KOPT-K1 (cell line): ENCODE measurements around the gene SNAPC4.

Source experiments
- H3K27ac ChIP-seq: fragments of 200-600 bp; sonication (generic); 2 replicates; pipeline ENCODE4 v1.5.1; 2016; ENCODE audit warnings: antibody characterized with exemption, mild to moderate bottlenecking, low read depth, low read length; ENCODE audit not compliant: poor library complexity, severe bottlenecking
- H3K36me3 ChIP-seq: fragments of 200-600 bp; sonication (generic); 2 replicates; pipeline ENCODE4 v1.5.1; 2017; ENCODE audit warnings: antibody characterized with exemption, mild to moderate bottlenecking, low read length, moderate library complexity; ENCODE audit not compliant: insufficient read depth
- H3K9me3 ChIP-seq: fragments of 200-600 bp; sonication (generic); 2 replicates; pipeline ENCODE4 v1.5.1; 2017; ENCODE audit warnings: antibody characterized with exemption, low read length, mild to moderate bottlenecking; ENCODE audit not compliant: insufficient read depth, poor library complexity, severe bottlenecking

Gene SNAPC4

GRCh38 chr9:136377341-136378169 is 22.4 kb downstream of the SNAPC4 start:
- H3K9me3 ChIP-seq, result no peaks in the 10 kb centered on the region
- peaks cover 39% of the 10 kb centered on the region; the same call in 1 of the 2 replicates for H3K36me3 ChIP-seq
- H3K27ac ChIP-seq, result no peak overlapping the region

- Histone ChIP-seq H3K27ac (no peak overlapping the region), H3K36me3 (peaks cover 28% of the 10 kb centered on the region; the same call in 1 of the 2 replicates), H3K9me3 (no peaks in the 10 kb centered on the region)
Measured at GRCh38 chr9:136376457-136376856, 23.5 kb downstream of the SNAPC4 start.

GRCh38 chr9:136375096-136375495 is 24.9 kb downstream of the SNAPC4 start:
- no peak overlapping the region for H3K27ac ChIP-seq

GRCh38 chr9:136374183-136374575 is 25.8 kb downstream of the SNAPC4 start:
- H3K27ac ChIP-seq, result no peak overlapping the region
- no peaks in the 10 kb centered on the region for H3K9me3 ChIP-seq
- H3K36me3 ChIP-seq, result peaks cover 9% of the 10 kb centered on the region; the same call in 1 of the 2 replicates

More at GRCh38 chr9:136375096-136375495, 24.9 kb downstream of the SNAPC4 start:
- Histone ChIP-seq H3K36me3 (peaks cover 17% of the 10 kb centered on the region; the same call in 1 of the 2 replicates), H3K9me3 (no peaks in the 10 kb centered on the region)

- no peaks in the 10 kb centered on the region for H3K9me3 ChIP-seq
- H3K36me3 ChIP-seq, result peaks cover 6% of the 10 kb centered on the region; the same call in 1 of the 2 replicates
- no peak within 1 kb of the TSS for H3K27ac ChIP-seq
Measured at GRCh38 chr9:136373300-136374182, 26.4 kb downstream of the SNAPC4 start, which contains the start of gene CARD9. CARD9 (minus strand) TSS chr9:136373669; CDS start chr9:136372078, 1,591 bp downstream.

- H3K27ac ChIP-seq, result no peak overlapping the region
- no peaks in the 10 kb centered on the region; the same call in 1 of the 2 replicates for H3K36me3 ChIP-seq
- no peaks in the 10 kb centered on the region for H3K9me3 ChIP-seq
Measured at GRCh38 chr9:136372561-136373299, 27.2 kb downstream of the SNAPC4 start.

GRCh38 chr9:136372006-136372405 is 28.0 kb downstream of the SNAPC4 start:
- Histone ChIP-seq H3K36me3 (no peaks in the 10 kb centered on the region; the same call in 1 of the 2 replicates), H3K27ac (no peak overlapping the region), H3K9me3 (no peaks in the 10 kb centered on the region)

- no peak overlapping the region for H3K27ac ChIP-seq
- H3K36me3 ChIP-seq, result no peaks in the 10 kb centered on the region; the same call in 1 of the 2 replicates
- H3K9me3 ChIP-seq, result no peaks in the 10 kb centered on the region
Measured at GRCh38 chr9:136371533-136371880, 28.5 kb downstream of the SNAPC4 start.

- Histone ChIP-seq H3K27ac (no peak overlapping the region), H3K36me3 (no peaks in the 10 kb centered on the region; the same call in 1 of the 2 replicates), H3K9me3 (no peaks in the 10 kb centered on the region)
Measured at GRCh38 chr9:136370687-136371532, 29.1 kb downstream of the SNAPC4 start.

- no peaks in the 10 kb centered on the region for H3K9me3 ChIP-seq
- H3K27ac ChIP-seq, result no peak overlapping the region
- no peaks in the 10 kb centered on the region; the same call in 1 of the 2 replicates for H3K36me3 ChIP-seq
Measured at GRCh38 chr9:136370037-136370436, 29.9 kb downstream of the SNAPC4 start.

- no peak overlapping the region for H3K27ac ChIP-seq
- no peaks in the 10 kb centered on the region for H3K36me3 ChIP-seq
- no peaks in the 10 kb centered on the region for H3K9me3 ChIP-seq
Measured at GRCh38 chr9:136368190-136368589, 31.8 kb downstream of the SNAPC4 start.

- Histone ChIP-seq H3K9me3 (no peaks in the 10 kb centered on the region), H3K27ac (no peak overlapping the region), H3K36me3 (no peaks in the 10 kb centered on the region)
Measured at GRCh38 chr9:136367296-136368145, 32.4 kb downstream of the SNAPC4 start.

- 0 out of 2 replicates have a peak, but pooled peaks cover under 1% of the 10 kb centered on the region for H3K36me3 ChIP-seq
- H3K27ac ChIP-seq, result no peak overlapping the region
- H3K9me3 ChIP-seq, result no peaks in the 10 kb centered on the region
Measured at GRCh38 chr9:136366826-136367225, 33.1 kb downstream of the SNAPC4 start.
